ENCODE measurements around the gene MS4A10.

Gene MS4A10

GRCh38 chr11:60767388-60767811, 17.7 kb upstream of the MS4A10 start:
- peak; percentile 47 for TF ChIP-seq CTCF (conservative IDR thresholded peaks at IDR 0.05; ENCODE audit: low read depth, low read length)
- H3K4me3 ChIP-seq (ENCODE audit: low read depth, low read length): no peak overlapping the region
- no peak for DNase-seq (ENCODE audit: low read depth)

GRCh38 chr11:60768202-60768601, 16.9 kb upstream of the MS4A10 start:
- DNase-seq (ENCODE audit: low read depth): no peak
- TF ChIP-seq CTCF (conservative IDR thresholded peaks at IDR 0.05; ENCODE audit: low read depth, low read length): no peak
- no peak overlapping the region for H3K4me3 ChIP-seq (ENCODE audit: low read depth, low read length)

- TF ChIP-seq CTCF (conservative IDR thresholded peaks at IDR 0.05; ENCODE audit: low read depth, low read length): no peak
- no peak for DNase-seq (ENCODE audit: low read depth)
- no peak overlapping the region for H3K4me3 ChIP-seq (ENCODE audit: low read depth, low read length)
These were observed 15.9 kb upstream of the MS4A10 start for GRCh38 chr11:60769273-60769672.

- DNase-seq (ENCODE audit: low read depth): no peak
- TF ChIP-seq CTCF (conservative IDR thresholded peaks at IDR 0.05; ENCODE audit: low read depth, low read length): no peak
- H3K4me3 ChIP-seq (ENCODE audit: low read depth, low read length): no peak overlapping the region
These were observed 15.3 kb upstream of the MS4A10 start for GRCh38 chr11:60769811-60770210.

- no peak overlapping the region for H3K4me3 ChIP-seq (ENCODE audit: low read depth, low read length)
- no peak for TF ChIP-seq CTCF (conservative IDR thresholded peaks at IDR 0.05; ENCODE audit: low read depth, low read length)
- no peak for DNase-seq (ENCODE audit: low read depth)
These were observed 14.0 kb upstream of the MS4A10 start for GRCh38 chr11:60771146-60771545.

- DNase-seq (ENCODE audit: low read depth): peak; percentile 29
- no peak for TF ChIP-seq CTCF (conservative IDR thresholded peaks at IDR 0.05; ENCODE audit: low read depth, low read length)
- H3K4me3 ChIP-seq (ENCODE audit: low read depth, low read length): no peak overlapping the region
These were observed 13.1 kb upstream of the MS4A10 start for GRCh38 chr11:60771879-60772525.

- DNase-seq (ENCODE audit: low read depth): no peak
- no peak for TF ChIP-seq CTCF (conservative IDR thresholded peaks at IDR 0.05; ENCODE audit: low read depth, low read length)
- no peak overlapping the region for H3K4me3 ChIP-seq (ENCODE audit: low read depth, low read length)
These were observed 12.5 kb upstream of the MS4A10 start for GRCh38 chr11:60772666-60773065.

Data from choroid plexus epithelial cell (primary cell).